GM10266 (cell line): ENCODE measurements around the gene MUC22.

Source experiments
- DNase-seq: peaks from one replicate; pipeline ENCODE4 v3.0.0; 2012; ENCODE audit errors: extremely low spot score
- TF ChIP-seq, protein P1 (sequence below): IDR thresholded peaks from 2 replicates; pipeline ENCODE4 v1.5.1; 2012; ENCODE audit warnings: mild to moderate bottlenecking, low read depth; ENCODE audit not compliant: control insufficient read depth, insufficient read depth; ENCODE audit errors: missing control alignments

The MUC22 gene

DNA sequence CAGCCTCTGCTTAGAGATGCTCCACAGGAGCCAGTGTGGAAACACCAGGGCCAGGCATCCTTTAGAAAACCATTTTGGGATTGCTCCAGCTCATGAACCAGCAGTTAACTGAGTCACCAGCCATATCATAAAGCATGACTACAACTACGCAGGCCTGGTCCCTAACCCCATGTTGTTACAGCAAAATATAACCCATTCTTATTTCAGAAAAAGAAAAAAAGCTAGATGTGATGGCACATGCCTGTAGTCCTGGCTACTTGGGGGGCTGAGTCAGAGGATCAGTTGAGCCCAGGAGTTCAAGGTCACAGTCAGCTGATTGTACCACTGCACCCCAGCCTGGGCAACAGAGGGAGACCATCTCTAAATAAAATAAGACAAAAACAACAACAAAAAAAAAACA is 65.3 kb downstream of the MUC22 start:
- TF ChIP-seq, protein P1, sequence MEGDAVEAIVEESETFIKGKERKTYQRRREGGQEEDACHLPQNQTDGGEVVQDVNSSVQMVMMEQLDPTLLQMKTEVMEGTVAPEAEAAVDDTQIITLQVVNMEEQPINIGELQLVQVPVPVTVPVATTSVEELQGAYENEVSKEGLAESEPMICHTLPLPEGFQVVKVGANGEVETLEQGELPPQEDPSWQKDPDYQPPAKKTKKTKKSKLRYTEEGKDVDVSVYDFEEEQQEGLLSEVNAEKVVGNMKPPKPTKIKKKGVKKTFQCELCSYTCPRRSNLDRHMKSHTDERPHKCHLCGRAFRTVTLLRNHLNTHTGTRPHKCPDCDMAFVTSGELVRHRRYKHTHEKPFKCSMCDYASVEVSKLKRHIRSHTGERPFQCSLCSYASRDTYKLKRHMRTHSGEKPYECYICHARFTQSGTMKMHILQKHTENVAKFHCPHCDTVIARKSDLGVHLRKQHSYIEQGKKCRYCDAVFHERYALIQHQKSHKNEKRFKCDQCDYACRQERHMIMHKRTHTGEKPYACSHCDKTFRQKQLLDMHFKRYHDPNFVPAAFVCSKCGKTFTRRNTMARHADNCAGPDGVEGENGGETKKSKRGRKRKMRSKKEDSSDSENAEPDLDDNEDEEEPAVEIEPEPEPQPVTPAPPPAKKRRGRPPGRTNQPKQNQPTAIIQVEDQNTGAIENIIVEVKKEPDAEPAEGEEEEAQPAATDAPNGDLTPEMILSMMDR = no peak
- no peak for DNase-seq

DNA sequence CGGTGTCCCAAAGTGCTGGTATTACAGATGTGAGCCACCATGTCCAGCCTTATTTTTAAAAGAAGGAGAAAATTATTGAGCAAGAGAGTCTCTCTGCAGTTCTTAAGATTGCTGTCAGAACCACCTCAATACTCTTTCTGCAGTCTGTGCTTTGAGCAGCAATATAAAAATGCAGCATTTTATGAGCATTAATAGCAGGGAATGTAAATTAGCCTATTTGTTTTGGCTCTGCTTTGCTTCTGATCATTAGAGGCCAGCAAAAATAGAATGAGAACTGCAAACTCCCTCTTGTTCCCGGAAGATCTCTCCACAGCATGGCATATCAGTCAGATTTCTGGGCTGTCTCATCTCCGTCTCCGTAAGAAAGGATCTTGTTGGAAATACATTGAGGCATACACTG is 66.3 kb downstream of the MUC22 start:
- TF ChIP-seq, protein P1 = no peak
- no peak for DNase-seq

DNA sequence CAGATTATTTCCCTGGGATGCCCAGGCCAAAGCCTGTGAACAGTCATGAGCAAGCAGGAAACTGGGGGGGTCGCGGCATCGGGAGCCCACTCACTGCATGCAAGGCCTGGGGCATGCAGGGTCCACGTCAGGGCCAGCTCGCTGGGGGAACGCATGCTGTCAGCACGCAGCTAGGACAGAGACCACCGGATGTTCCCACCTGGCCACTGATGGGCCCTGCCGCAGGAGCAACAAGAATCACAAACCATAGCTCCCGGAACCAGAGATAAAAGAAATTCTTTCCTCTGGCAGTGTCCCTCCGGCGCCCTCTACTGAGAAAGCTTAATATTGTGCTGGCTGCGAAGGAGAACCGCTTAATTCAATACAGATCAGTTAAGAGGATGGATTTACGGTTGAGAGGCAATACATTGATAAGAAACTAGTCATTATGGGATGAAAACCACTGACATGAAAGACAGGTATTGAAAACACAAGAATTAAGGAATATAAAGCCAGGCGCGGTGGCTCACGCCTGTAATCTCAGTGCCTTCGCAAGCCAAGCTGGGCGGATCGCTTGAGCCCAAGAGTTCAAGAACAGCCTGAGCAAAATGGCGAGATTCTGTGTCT is 69.5 kb downstream of the MUC22 start:
- TF ChIP-seq, protein P1 = peak; percentile 77
- peak; percentile 58 for DNase-seq

DNA sequence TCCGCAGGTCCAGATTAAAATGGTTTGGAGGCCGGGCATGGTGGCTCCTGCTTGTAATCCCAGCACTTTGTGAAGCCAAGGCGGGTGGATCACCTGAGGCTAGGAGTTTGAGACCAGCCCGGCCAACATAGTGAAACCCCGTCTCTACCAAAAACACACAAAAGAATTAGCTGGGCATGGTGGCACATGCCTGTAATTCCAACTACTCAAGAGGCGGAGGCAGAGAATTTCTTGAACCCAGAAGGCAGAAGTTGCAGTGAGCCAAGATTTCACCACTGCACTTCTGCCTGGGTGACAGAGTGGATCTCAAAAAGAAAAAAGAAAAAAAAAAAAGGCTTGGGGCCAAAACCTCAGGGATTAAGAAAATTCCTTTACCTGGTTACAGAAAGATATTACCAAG is 71.6 kb downstream of the MUC22 start:
- TF ChIP-seq, protein P1 = no peak
- DNase-seq = no peak

DNA sequence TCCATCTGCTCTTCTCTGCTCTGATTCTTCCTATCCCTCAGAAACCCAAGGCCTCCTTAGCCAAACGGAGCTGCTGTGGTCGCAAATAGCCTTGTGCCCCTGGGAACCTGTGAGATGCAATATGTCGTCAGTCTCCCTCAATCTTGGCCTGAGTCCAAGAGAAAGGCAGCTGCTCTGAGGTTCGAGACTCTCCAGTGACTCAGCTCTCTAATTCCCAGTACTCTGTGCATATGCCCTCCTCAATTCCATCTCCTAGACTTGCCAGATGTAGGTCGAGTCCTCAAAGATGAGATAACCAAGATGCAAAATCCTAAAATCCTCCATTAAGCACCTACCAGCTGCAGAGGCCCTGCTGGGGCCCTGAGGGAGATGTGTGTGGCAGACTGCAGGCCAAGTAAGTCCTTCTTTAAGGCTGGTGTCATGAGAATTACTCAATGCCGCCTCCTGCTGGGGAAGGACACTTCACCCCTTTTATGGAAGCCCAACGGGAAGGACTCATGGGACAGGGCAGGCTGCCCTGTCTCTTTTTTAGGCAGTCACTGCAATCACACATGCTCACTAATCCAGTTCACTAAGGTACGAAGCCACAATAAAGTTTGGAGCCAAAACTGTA is 73.6 kb downstream of the MUC22 start:
- DNase-seq = peak; percentile 44
- TF ChIP-seq, protein P1 = peak; percentile 67
